HepG2 (cell line): ENCODE results near the gene YEATS4. TPM values are rescaled to one million over a fixed set of nuclear protein-coding genes. Genes with fewer than 3 reads are reported as not detected.

Source experiments
- FIP1L1 ChIP-seq: fragments of 200-400 bp; formaldehyde crosslinking; IDR thresholded peaks from 2 replicates; pipeline ENCODE4 v1.6.1; 2018; ENCODE audit warnings: low read depth, mild to moderate bottlenecking, low read length, moderate library complexity, borderline replicate concordance; ENCODE audit not compliant: insufficient read depth
- FOSL2 ChIP-seq: sonication (generic); formaldehyde crosslinking; IDR thresholded peaks from 2 replicates; pipeline ENCODE4 v1.4.0; 2020; ENCODE audit warnings: missing genetic modification reagents
- FOXK1 ChIP-seq: sonication (generic); formaldehyde crosslinking; IDR thresholded peaks from 2 replicates; pipeline ENCODE4 v1.4.0; 2020; ENCODE audit warnings: low read depth, missing genetic modification reagents, borderline replicate concordance
- FOXP1 ChIP-seq, 2 experiments: fragments of 450-650 bp in 1 of 2; IDR thresholded peaks; 2 replicates each; pipeline ENCODE4 v1.6.1; 2017 to 2018; ENCODE audit warnings: antibody characterized with exemption in 1 of 2
- GATA4 ChIP-seq: sonication (generic); IDR thresholded peaks from 2 replicates; pipeline ENCODE4 v1.6.1; 2016; ENCODE audit warnings: antibody characterized with exemption, low read depth, borderline replicate concordance
- IKZF1 ChIP-seq: fragments of 450-650 bp; IDR thresholded peaks from 2 replicates; pipeline ENCODE4 v1.7.1; 2016
- JUN ChIP-seq: sonication (generic); formaldehyde crosslinking; IDR thresholded peaks from 2 replicates; pipeline ENCODE4 v1.4.0; 2020; ENCODE audit warnings: mild to moderate bottlenecking, missing genetic modification reagents
- NR2C2 ChIP-seq: sonication (generic); formaldehyde crosslinking; IDR thresholded peaks from 2 replicates; pipeline ENCODE4 v1.4.0; 2020; ENCODE audit warnings: missing genetic modification reagents, mild to moderate bottlenecking, moderate library complexity, borderline replicate concordance
- PBX2 ChIP-seq: IDR thresholded peaks from 2 replicates; pipeline ENCODE4 v1.6.1; 2016; ENCODE audit warnings: control low read depth
- RERE ChIP-seq: IDR thresholded peaks from 2 replicates; pipeline ENCODE4 v1.6.1; 2016; ENCODE audit warnings: low read depth, missing genetic modification reagents, missing compliant biosample characterization
- SNRNP70 ChIP-seq: fragments of 200-400 bp; formaldehyde crosslinking; IDR thresholded peaks from 2 replicates; pipeline ENCODE4 v1.6.1; 2017; ENCODE audit warnings: mild to moderate bottlenecking, low read depth, low read length, moderate library complexity
- SP1 ChIP-seq, 2 experiments: fragments of 450-650 bp in 1 of 2; sonication (generic) in 1 of 2; formaldehyde crosslinking in 1 of 2; IDR thresholded peaks; 2 replicates each; pipeline versions ENCODE4 v1.4.0 to v1.6.1; 2016 to 2020; ENCODE audit warnings: missing genetic modification reagents in 1 of 2
- SP2 ChIP-seq: sonication (generic); formaldehyde crosslinking; IDR thresholded peaks from 2 replicates; pipeline ENCODE4 v1.5.1; 2020; ENCODE audit warnings: mild to moderate bottlenecking, missing genetic modification reagents
- U2AF2 ChIP-seq: fragments of 200-400 bp; formaldehyde crosslinking; IDR thresholded peaks from 2 replicates; pipeline ENCODE4 v1.6.1; 2017; ENCODE audit warnings: low read depth, mild to moderate bottlenecking, low read length
- ZFX ChIP-seq: sonication (generic); formaldehyde crosslinking; IDR thresholded peaks from 2 replicates; pipeline ENCODE4 v1.4.0; 2020; ENCODE audit warnings: mild to moderate bottlenecking, low read depth, missing genetic modification reagents, moderate library complexity
- ZNF232 ChIP-seq: sonication (generic); formaldehyde crosslinking; IDR thresholded peaks from 2 replicates; pipeline ENCODE4 v1.4.0; 2020; ENCODE audit warnings: missing genetic modification reagents, borderline replicate concordance
- ZNF329 ChIP-seq: sonication (generic); formaldehyde crosslinking; IDR thresholded peaks from 2 replicates; pipeline ENCODE4 v1.9.0; 2021; ENCODE audit warnings: low read depth, mild to moderate bottlenecking, missing genetic modification reagents
- ZNF703 ChIP-seq: sonication (generic); formaldehyde crosslinking; IDR thresholded peaks from 2 replicates; pipeline ENCODE4 v1.5.1; 2020; ENCODE audit warnings: missing genetic modification reagents, mild to moderate bottlenecking, moderate library complexity, borderline replicate concordance
- ZNF766 ChIP-seq: sonication (generic); formaldehyde crosslinking; IDR thresholded peaks from 2 replicates; pipeline ENCODE4 v1.5.0; 2020; ENCODE audit warnings: missing genetic modification reagents, borderline replicate concordance
- ZUFSP ChIP-seq: sonication (generic); formaldehyde crosslinking; IDR thresholded peaks from 2 replicates; pipeline ENCODE4 v1.9.0; 2021; ENCODE audit warnings: missing genetic modification reagents, mild to moderate bottlenecking, borderline replicate concordance
- polyA plus RNA-seq, 8 experiments: library from polyadenylated mRNA; depleted of rRNA in 3 of 8; stranded (reverse) in 7 of 8; unstranded in 1 of 8; fragments of >200 nt; fragmentation: Illumina TruSeq in 4 of 8; extraction: Trizol in 4 of 8; gene quantifications; 2 replicates each; pipeline versions ENCODE4 v1.2.1 to v1.2.3, GENCODE V29; 2011 to 2016; ENCODE audit warnings: low read depth in 4 of 8, missing spikeins in 1 of 8, mixed read lengths in 1 of 8; ENCODE audit not compliant: insufficient read depth in 1 of 8
- total RNA-seq, 5 experiments: library from RNA; depleted of rRNA; stranded (reverse); fragments of >200 nt; fragmentation: Illumina TruSeq; extraction: Trizol; gene quantifications; 2 replicates each; pipeline ENCODE4 v1.2.3, GENCODE V29; 2016; ENCODE audit warnings: low read depth in 1 of 5

Gene YEATS4
- total and polyA plus RNA-seq, 2 of the 13 experiments (the other 11 are each of a cell fraction or from before 2014, with no cell fraction given), result 16.8 to 45.0 TPM

- TF ChIP-seq ZUFSP (CRISPR knock-in tag), result no peak
- no peak for TF ChIP-seq SNRNP70
- peak; percentile 43; the same call in 1 of the 2 replicates for TF ChIP-seq ZFX (CRISPR knock-in tag)
- TF ChIP-seq SP1 (IDR thresholded peaks at IDR 0.05), result no peak
- TF ChIP-seq SP1 (CRISPR knock-in tag; IDR thresholded peaks at IDR 0.05), result no peak
- no peak for TF ChIP-seq PBX2 (CRISPR knock-in tag)
- TF ChIP-seq FIP1L1, result no peak
- peak; percentile 44; the same call in 1 of the 2 replicates for TF ChIP-seq NR2C2 (CRISPR knock-in tag)
- TF ChIP-seq IKZF1, result no peak
- TF ChIP-seq JUN, result peak; percentile 87
- TF ChIP-seq ZNF232 (CRISPR knock-in tag), result peak; percentile 84; the same call in 1 of the 2 replicates
- no peak for TF ChIP-seq ZNF766
- no peak for TF ChIP-seq SP2 (CRISPR knock-in tag)
- no peak for TF ChIP-seq U2AF2
- TF ChIP-seq ZNF329 (CRISPR knock-in tag), result peak; percentile 41; the same call in 1 of the 2 replicates
- TF ChIP-seq FOXK1 (CRISPR knock-in tag), result peak; percentile 69; the same call in 1 of the 2 replicates
- TF ChIP-seq FOSL2, result peak; percentile 68
- peak; percentile 93 for TF ChIP-seq GATA4
- peak; percentile 67 for TF ChIP-seq RERE (CRISPR knock-in tag)
- TF ChIP-seq ZNF703 (CRISPR knock-in tag), result no peak
- no peak for TF ChIP-seq FOXP1 (IDR thresholded peaks at IDR 0.05)
- TF ChIP-seq FOXP1 (CRISPR knock-in tag; IDR thresholded peaks at IDR 0.05), result peak; percentile 95
Measured at GRCh38 chr12:69348162-69348938, 11.2 kb upstream of the YEATS4 start, which contains the start of gene LYZ (continued).
